GM19193 (cell line): ENCODE data around the gene PNMT.

Source experiments
- POLR2A ChIP-seq: IDR thresholded peaks from 4 replicates; pipeline ENCODE4 v1.6.1; 2011; ENCODE audit not compliant: insufficient read depth, insufficient read length; ENCODE audit errors: extremely low read depth

Gene PNMT

DNA sequence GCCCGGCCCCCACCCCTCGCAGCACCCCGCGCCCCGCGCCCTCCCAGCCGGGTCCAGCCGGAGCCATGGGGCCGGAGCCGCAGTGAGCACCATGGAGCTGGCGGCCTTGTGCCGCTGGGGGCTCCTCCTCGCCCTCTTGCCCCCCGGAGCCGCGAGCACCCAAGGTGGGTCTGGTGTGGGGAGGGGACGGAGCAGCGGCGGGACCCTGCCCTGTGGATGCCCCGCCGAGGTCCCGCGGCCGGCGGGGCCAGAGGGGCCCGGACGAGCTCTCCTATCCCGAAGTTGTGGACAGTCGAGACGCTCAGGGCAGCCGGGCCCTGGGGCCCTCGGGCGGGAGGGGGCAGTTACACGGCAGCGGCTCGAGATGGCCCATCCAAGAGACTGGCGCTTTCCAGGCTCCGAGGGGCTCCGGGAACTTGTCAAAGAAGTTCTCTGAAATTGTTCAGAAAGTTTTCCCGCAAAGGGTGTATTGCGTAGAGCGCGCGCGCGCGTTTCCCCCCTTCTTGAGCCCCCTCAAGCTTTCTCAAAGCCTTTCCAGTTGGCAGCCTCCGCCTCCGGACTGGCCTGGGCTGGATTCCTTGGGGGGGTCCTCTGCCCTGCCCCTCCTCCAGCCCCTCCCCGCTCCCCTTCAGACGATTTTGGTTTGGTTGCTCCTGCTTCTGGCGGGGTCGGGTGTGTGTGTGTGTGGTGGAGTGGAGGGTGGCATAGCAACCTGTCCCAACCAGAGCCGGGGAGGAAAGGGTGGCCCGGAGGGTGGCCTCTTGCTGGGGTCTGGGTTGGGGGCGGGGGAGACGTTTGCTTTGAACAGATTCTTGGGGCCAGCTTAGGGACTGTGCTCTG lies 32.1 kb downstream of the PNMT start:
- no peak for TF ChIP-seq POLR2A

GRCh38 chr17:39701012-39701783 lies 32.9 kb downstream of the PNMT start:
- TF ChIP-seq POLR2A, result no peak

DNA sequence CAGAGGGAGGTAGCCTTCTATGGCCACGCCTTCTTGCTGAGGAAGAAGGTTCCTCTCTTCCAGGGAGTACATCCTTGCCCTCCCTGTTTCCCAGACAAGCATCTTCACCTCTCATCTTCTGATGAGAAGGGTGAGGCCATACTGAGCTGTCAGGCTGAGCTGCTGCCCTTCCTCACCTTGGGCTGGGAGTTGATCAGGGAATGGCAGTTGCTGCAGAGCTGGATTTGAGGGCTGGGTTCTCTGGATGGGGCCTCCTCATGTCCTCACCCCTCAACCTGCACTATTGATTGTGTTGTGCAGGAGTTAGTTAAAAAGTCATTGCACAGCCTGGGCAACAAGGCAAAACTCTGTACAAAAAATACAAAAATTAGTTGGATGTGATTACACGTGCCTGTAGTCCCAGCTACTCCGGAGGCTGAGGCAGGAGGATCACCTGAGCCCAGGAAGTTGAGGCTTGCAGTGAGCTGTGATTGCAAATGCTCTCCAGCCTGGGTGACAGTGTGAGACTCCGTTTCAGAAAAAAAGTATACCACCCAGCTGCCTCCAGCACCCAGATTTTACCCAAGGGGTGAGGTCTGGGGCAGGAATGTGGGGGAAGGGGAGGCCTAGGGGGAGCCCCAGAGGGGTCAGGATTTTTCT lies 33.6 kb downstream of the PNMT start:
- no peak for TF ChIP-seq POLR2A

- TF ChIP-seq POLR2A, result no peak
Observed at GRCh38 chr17:39702901-39703893, 34.9 kb downstream of the PNMT start.

DNA sequence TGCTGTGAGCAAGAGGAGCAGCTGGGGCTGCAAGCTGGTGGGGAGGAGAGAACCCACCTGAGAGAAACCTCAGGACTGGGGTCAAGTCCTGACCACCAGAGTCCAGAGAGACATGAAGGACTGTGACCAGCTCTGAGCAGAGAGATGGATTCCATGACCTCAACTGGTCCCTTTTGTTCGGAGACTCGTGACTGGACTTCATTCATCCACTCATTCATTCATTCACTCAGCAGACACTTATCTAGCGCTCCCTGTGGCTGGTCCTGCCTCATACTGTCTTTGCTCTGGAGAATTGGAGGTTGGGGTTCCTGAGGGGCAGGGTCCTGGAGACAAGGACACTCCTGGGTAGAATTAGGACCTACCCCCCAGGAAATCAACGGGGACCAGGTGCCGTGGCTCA lies 35.7 kb downstream of the PNMT start:
- no peak for TF ChIP-seq POLR2A

- TF ChIP-seq POLR2A, result no peak
Observed at GRCh38 chr17:39704821-39705551, 36.7 kb downstream of the PNMT start.

DNA sequence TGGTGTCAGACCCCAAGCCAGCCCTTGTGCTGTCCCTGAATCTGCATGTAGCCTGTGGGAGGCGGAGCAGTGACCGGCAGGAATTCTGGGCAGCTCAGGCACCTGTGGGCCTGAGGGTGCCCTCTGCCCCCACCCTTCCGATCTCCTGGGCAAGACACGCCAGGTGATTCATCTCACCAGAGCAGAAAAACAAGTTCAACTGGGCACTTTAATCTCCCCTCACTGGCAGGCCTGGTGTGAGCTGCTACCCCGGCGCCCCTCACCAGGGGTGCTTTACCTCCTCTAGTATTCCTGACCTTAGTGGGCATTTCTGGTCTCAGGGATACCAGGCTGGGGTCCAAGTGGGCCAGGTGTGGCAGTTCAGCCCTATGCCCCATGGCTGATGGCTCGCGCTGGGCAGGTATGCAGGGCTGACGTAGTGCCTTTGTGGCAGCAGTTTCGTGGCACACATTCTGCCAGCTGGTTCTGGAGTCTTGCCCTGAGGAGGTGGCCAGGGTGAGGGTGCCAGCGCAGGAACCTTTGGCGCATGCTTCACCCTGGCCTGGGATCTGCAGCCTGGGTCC lies 37.6 kb downstream of the PNMT start:
- TF ChIP-seq POLR2A, result no peak

GRCh38 chr17:39706383-39706782 lies 38.1 kb downstream of the PNMT start:
- TF ChIP-seq POLR2A, result no peak

DNA sequence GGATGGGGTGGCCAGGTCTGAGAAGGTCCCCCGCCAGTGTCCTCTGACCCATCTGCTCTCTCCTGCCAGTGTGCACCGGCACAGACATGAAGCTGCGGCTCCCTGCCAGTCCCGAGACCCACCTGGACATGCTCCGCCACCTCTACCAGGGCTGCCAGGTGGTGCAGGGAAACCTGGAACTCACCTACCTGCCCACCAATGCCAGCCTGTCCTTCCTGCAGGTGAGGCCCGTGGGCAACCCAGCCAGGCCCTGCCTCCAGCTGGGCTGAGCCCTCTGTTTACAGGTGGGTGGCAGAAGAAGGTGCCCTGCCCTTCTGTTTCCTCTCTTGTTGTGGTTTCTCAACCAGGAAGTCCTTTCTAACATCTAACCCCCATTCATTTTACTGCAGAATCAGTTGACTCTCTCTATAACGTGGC lies 38.7 kb downstream of the PNMT start:
- TF ChIP-seq POLR2A, result no peak

DNA sequence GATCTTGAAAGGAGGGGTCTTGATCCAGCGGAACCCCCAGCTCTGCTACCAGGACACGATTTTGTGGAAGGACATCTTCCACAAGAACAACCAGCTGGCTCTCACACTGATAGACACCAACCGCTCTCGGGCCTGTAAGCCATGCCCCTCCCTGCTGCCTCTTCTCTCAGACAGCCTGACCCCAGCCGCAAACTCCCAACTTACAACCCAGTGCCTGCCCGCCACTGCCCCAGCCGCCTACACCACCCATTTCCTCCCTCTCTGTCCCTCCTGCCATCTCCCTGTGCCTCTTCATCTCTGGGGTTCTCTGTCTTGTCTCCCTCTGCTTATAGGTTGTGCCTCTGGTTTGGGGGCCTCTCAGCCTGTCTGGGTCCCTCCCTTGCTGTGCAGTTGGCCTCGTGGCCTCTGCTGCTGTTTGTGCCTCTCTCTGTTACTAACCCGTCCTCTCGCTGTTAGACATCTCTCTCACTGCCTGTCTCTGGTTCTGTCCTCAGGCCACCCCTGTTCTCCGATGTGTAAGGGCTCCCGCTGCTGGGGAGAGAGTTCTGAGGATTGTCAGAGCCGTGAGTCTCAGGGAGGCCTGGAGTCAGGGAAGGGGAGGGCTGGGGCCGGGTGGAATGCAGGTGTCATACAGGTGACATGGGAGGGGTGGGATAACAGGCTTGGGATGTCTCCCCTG lies 41.2 kb downstream of the PNMT start:
- no peak for TF ChIP-seq POLR2A

- no peak for TF ChIP-seq POLR2A
Observed at GRCh38 chr17:39709998-39710964, 42.0 kb downstream of the PNMT start.

DNA sequence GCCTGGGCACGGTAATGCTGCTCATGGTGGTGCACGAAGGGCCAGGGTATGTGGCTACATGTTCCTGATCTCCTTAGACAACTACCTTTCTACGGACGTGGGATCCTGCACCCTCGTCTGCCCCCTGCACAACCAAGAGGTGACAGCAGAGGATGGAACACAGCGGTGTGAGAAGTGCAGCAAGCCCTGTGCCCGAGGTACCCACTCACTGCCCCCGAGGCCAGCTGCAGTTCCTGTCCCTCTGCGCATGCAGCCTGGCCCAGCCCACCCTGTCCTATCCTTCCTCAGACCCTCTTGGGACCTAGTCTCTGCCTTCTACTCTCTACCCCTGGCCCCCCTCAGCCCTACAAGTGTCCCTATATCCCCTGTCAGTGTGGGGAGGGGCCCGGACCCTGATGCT lies 43.6 kb downstream of the PNMT start:
- TF ChIP-seq POLR2A, result no peak

DNA sequence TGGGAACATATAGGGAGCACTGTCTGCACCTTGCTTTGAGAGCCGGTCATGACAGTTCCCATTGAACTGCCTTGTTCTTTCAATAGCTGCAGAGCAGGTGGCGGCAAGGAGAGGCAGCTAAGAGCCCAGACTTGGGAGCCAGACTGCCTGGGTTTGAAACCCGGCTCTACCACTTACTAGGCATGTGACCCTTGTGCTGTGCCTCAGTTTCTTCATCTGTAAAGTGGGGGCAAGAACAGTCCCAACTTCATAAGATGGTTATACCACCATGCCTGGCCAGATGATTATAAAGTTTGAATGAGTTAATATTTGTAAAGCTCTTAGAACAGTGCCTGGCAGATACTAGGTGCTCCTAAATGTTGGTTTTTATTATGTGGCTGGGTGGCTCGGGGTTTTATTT lies 46.0 kb downstream of the PNMT start:
- no peak for TF ChIP-seq POLR2A
